GM23248 (cell line): ENCODE data around the gene FAM219A. TPM values are rescaled to one million over a fixed set of nuclear protein-coding genes. Genes with fewer than 3 reads are reported as not detected.

ENCODE experiments used
- DNase-seq: peaks from one replicate; pipeline ENCODE4 v3.0.0-alpha.2; 2015
- H2AFZ ChIP-seq: fragments of 200-600 bp; sonication (generic); 2 replicates; pipeline ENCODE4 v1.6.1; 2016; ENCODE audit warnings: antibody characterized with exemption
- H3F3A ChIP-seq: fragments of 200-600 bp; sonication (generic); 2 replicates; pipeline ENCODE4 v1.6.1; 2016; ENCODE audit warnings: mild to moderate bottlenecking, antibody characterized with exemption, mixed run types; ENCODE audit not compliant: insufficient read depth
- H3K27ac ChIP-seq: fragments of 200-600 bp; sonication (generic); 2 replicates; pipeline ENCODE4 v1.5.1; 2016; ENCODE audit warnings: mild to moderate bottlenecking
- H3K27me3 ChIP-seq: fragments of 200-600 bp; sonication (generic); replicated peaks from 2 replicates; pipeline ENCODE4 v1.6.1; 2016; ENCODE audit warnings: mild to moderate bottlenecking; ENCODE audit not compliant: insufficient read depth
- H3K36me3 ChIP-seq: fragments of 200-600 bp; sonication (generic); 2 replicates; pipeline ENCODE4 v1.6.1; 2016; ENCODE audit warnings: low read depth, mild to moderate bottlenecking
- H3K4me1 ChIP-seq: fragments of 200-600 bp; sonication (generic); 2 replicates; pipeline ENCODE4 v1.6.1; 2016; ENCODE audit warnings: mild to moderate bottlenecking; ENCODE audit not compliant: insufficient read depth
- H3K4me2 ChIP-seq: fragments of 200-600 bp; sonication (generic); one replicate; pipeline ENCODE4 v1.6.1; 2016; ENCODE audit warnings: mild to moderate bottlenecking; ENCODE audit not compliant: unreplicated experiment
- H3K4me3 ChIP-seq: fragments of 200-600 bp; sonication (generic); 2 replicates; pipeline ENCODE4 v1.5.1; 2016; ENCODE audit warnings: mild to moderate bottlenecking
- H3K79me2 ChIP-seq: fragments of 200-600 bp; sonication (generic); 2 replicates; pipeline ENCODE4 v1.6.1; 2016; ENCODE audit warnings: mild to moderate bottlenecking; ENCODE audit not compliant: insufficient read depth
- H3K9ac ChIP-seq: fragments of 200-600 bp; sonication (generic); 2 replicates; pipeline ENCODE4 v1.6.1; 2016; ENCODE audit warnings: mild to moderate bottlenecking
- H3K9me2 ChIP-seq: fragments of 200-600 bp; sonication (generic); 2 replicates; pipeline ENCODE4 v1.6.1; 2016; ENCODE audit warnings: mixed run types, mild to moderate bottlenecking, moderate library complexity; ENCODE audit not compliant: insufficient read depth
- H3K9me3 ChIP-seq: fragments of 200-600 bp; sonication (generic); one replicate; pipeline ENCODE4 v1.6.1; 2017; ENCODE audit warnings: low read depth
- H4K20me1 ChIP-seq: fragments of 200-600 bp; sonication (generic); 2 replicates; pipeline ENCODE4 v1.6.0; 2016; ENCODE audit not compliant: insufficient read depth
- EZH2 ChIP-seq: fragments of 200-600 bp; sonication (generic); IDR thresholded peaks from 2 replicates; pipeline ENCODE4 v1.6.1; 2018; ENCODE audit warnings: antibody characterized with exemption, mild to moderate bottlenecking; ENCODE audit not compliant: insufficient read depth, poor library complexity, severe bottlenecking
- EZH2phosphoT487 ChIP-seq: fragments of 200-600 bp; sonication (generic); IDR thresholded peaks from 2 replicates; pipeline ENCODE4 v1.6.1; 2018; ENCODE audit warnings: antibody characterized with exemption, moderate library complexity, mild to moderate bottlenecking, low read depth; ENCODE audit not compliant: insufficient read depth
- WGBS, 2 experiments: methylation state at CpG; one replicate each; pipeline ENCODE4 v1.1.6; 2015 to 2017; ENCODE audit warnings: low lambda C conversion rate in 2 of 2, low coverage in 1 of 2; ENCODE audit errors: missing lambda C conversion rate in 2 of 2; 5-methylcytosine and 5-hydroxymethylcytosine counted together
- in situ Hi-C: fragments of 300-500 bp; cut with MboI; formaldehyde crosslinking; loops from 2 replicates; pipeline ENCODE4 v1.15.0; 2020
- polyA plus RNA-seq: library from polyadenylated mRNA; unstranded; fragments of >200 nt; fragmentation: Nextera tagmentation; extraction: Ambion mirVana; gene quantifications from 2 replicates; pipeline ENCODE4 v1.2.1, GENCODE V29; 2016
- total RNA-seq: library from RNA; depleted of rRNA; stranded (reverse); fragments of >200 nt; shearing (Covaris generic); gene quantifications from 2 replicates; pipeline ENCODE4 v1.2.3, GENCODE V29; 2014

Gene FAM219A
- total and polyA plus RNA-seq, 2 experiments from 2014 or later, result 7.8 to 9.1 TPM

DNA sequence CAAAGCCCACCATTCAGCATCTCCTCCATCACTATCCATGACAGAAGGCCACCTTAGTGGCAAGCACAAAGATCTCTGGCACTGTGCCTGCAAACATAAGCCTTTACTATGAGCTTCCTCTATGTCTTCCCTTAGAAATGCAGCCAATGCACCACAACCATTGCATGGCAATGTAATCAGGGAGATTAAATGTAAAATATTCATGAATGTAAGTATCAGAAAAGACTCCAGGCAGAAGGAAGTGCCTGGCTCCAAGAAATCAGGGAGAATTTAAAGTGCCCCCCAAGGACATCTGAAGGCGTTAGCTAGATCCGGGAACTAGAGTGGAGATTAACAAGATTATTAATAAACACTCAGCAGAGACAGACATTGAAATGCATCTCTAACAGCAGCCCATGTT lies 49.2 kb downstream of the FAM219A start:
- in situ Hi-C loops, result loop anchor here (10.0 kb wide), 1 partner anchor 186 kb away; no protein-coding TSS in a partner anchor
- TF ChIP-seq EZH2phosphoT487 (no peak), EZH2 (no peak)
- Histone ChIP-seq H3K9ac (no peak overlapping the region), H3K27me3 (no peaks in the 10 kb centered on the region), H3K9me2 (no peaks in the 10 kb centered on the region), H3K9me3 (no peaks in the 10 kb centered on the region), H3F3A (peaks cover 7% of the 10 kb centered on the region; the same call in 1 of the 2 replicates), H3K4me1 (peaks cover 10% of the 10 kb centered on the region; the same call in 1 of the 2 replicates), H4K20me1 (peaks cover 14% of the 10 kb centered on the region; the same call in 1 of the 2 replicates), H3K4me3 (no peak overlapping the region), H3K79me2 (no peaks in the 10 kb centered on the region), H3K4me2 (no peak overlapping the region), H3K27ac (no peak overlapping the region), H3K36me3 (peaks cover 5% of the 10 kb centered on the region; the same call in 1 of the 2 replicates), H2AFZ (no peak overlapping the region)
- 100% methylated on average over 2 of the region's 2 CpGs for WGBS, 2 experiments
- DNase-seq, result no peak

DNA sequence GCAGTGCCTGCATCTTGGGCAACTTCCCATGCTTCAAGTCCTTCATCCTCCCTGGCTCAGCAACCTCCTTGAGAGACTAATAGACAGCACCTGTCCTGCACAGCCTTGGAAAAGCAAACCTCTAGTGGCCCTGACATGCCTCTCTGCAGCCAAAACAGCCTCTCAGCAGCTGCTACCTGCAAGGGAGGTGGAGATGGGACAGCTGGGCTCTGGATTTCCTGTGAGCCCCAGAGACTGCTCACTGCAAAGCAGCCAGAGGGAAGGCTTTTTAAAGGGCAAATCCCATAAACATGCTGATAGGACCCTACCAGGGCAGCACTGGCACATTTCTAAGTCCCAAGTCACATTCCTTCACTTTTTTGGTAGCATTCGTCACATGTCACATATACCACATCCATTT lies 50.2 kb downstream of the FAM219A start:
- in situ Hi-C loops, result loop anchor here (10.0 kb wide), 1 partner anchor 187 kb away; no protein-coding TSS in a partner anchor

DNA sequence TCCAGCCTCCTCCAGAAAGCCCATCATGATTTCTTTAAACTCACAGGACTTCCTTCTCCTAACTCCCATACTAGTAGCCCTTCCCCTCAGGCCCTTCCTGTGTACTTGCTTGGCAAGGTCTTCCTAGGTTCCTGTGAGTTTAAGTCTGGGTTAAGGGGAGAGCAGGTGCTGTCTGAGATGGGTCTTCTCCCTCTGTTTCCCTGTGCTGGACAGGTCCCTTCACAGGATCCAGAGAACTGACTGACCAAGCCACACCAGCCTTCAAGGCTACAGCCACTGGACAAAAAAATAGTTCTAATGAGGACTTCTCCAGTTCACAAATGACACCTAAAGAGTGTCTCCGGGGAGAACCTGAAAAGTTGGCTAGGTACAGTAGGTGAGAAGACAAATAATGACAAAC lies 52.2 kb downstream of the FAM219A start:
- Histone ChIP-seq H3K27me3 (no peaks in the 10 kb centered on the region), H2AFZ (no peak overlapping the region), H3K9me3 (no peaks in the 10 kb centered on the region), H3F3A (peaks cover 10% of the 10 kb centered on the region; the same call in 1 of the 2 replicates), H4K20me1 (peaks cover 12% of the 10 kb centered on the region; the same call in 1 of the 2 replicates), H3K4me3 (no peak overlapping the region), H3K9ac (no peak overlapping the region), H3K36me3 (peaks cover 11% of the 10 kb centered on the region; the same call in 1 of the 2 replicates), H3K27ac (peak overlapping the region; percentile 12; the same call in 1 of the 2 replicates), H3K79me2 (no peaks in the 10 kb centered on the region), H3K4me1 (peaks cover 10% of the 10 kb centered on the region; the same call in 1 of the 2 replicates), H3K9me2 (no peaks in the 10 kb centered on the region), H3K4me2 (no peak overlapping the region)
- peak; percentile 2 for DNase-seq
- 97 to 100% methylated on average over 1 of the region's 1 CpG for WGBS, 2 experiments
- in situ Hi-C loops, result loop anchor here (10.0 kb wide), 1 partner anchor 189 kb away; no protein-coding TSS in a partner anchor
- TF ChIP-seq EZH2 (no peak), EZH2phosphoT487 (no peak)

More for the DNA sequence above, 50.2 kb downstream of the FAM219A start:
- no peak overlapping the region for H3K4me3 ChIP-seq
- TF ChIP-seq EZH2phosphoT487 (no peak), EZH2 (no peak)
- H3K4me2 ChIP-seq, result no peak overlapping the region
- DNase-seq, result no peak
- H3K9me3 ChIP-seq, result no peaks in the 10 kb centered on the region
- peaks cover 6% of the 10 kb centered on the region; the same call in 1 of the 2 replicates for H3K36me3 ChIP-seq
- H4K20me1 ChIP-seq, result peaks cover 12% of the 10 kb centered on the region; the same call in 1 of the 2 replicates
- H3K9me2 ChIP-seq, result no peaks in the 10 kb centered on the region
- H2AFZ ChIP-seq, result no peak overlapping the region
- H3K4me1 ChIP-seq, result peaks cover 10% of the 10 kb centered on the region; the same call in 1 of the 2 replicates
- H3F3A ChIP-seq, result peaks cover 10% of the 10 kb centered on the region; the same call in 1 of the 2 replicates
- no peak overlapping the region for H3K27ac ChIP-seq
- no peaks in the 10 kb centered on the region for H3K27me3 ChIP-seq
- no peaks in the 10 kb centered on the region for H3K79me2 ChIP-seq
- no peak overlapping the region for H3K9ac ChIP-seq
- WGBS, 2 experiments, result 92 to 100% methylated on average over 1 of the region's 1 CpG

DNA sequence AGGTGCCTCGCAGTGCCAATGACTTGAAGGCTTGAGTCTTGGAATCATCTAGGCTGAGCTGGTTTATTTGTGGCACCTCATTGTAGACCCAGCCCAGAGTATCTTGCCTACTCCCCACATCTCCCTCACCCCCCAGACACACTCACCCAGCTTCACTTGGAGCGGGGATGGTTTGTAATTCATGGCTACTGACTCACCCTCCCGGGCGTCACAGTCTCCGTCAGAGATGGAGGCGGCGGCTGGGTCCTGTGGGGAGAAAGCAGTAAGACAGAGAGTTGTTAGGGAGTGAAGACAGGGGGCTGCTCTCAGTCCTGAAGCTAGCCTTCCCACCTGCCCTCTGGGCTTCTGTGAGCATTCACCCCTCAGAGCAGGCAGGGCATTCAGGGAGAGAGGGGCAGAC lies 52.7 kb downstream of the FAM219A start:
- Histone ChIP-seq H4K20me1 (peaks cover 12% of the 10 kb centered on the region; the same call in 1 of the 2 replicates), H3K4me2 (no peak overlapping the region), H3K9me3 (no peaks in the 10 kb centered on the region), H3K9ac (no peak overlapping the region), H3K27me3 (no peaks in the 10 kb centered on the region), H3K9me2 (no peaks in the 10 kb centered on the region), H3K36me3 (peaks cover 11% of the 10 kb centered on the region; the same call in 1 of the 2 replicates), H3K79me2 (no peaks in the 10 kb centered on the region), H3K27ac (peak overlapping the region; percentile 12; the same call in 1 of the 2 replicates), H3K4me3 (no peak overlapping the region), H3K4me1 (peaks cover 10% of the 10 kb centered on the region; the same call in 1 of the 2 replicates), H3F3A (peaks cover 10% of the 10 kb centered on the region; the same call in 1 of the 2 replicates), H2AFZ (no peak overlapping the region)
- TF ChIP-seq EZH2phosphoT487 (no peak), EZH2 (no peak)
- peak; percentile 86 for DNase-seq
- in situ Hi-C loops, result loop anchor here (10.0 kb wide), 1 partner anchor 189 kb away; no protein-coding TSS in a partner anchor
- 45 to 46% methylated on average over 7 of the region's 7 CpGs for WGBS, 2 experiments
